Hepatocyte (in vitro differentiated cells): ENCODE results near the gene MUC5B.

Source experiments
- EZH2 ChIP-seq: fragments of 200-600 bp; sonication (generic); IDR thresholded peaks from 2 replicates; pipeline ENCODE4 v1.6.1; 2016; ENCODE audit warnings: antibody characterized with exemption, mild to moderate bottlenecking, borderline replicate concordance
- EZH2phosphoT487 ChIP-seq: fragments of 200-600 bp; sonication (generic); IDR thresholded peaks from one replicate; pipeline ENCODE4 v1.6.1; 2018; ENCODE audit warnings: antibody characterized with exemption, mild to moderate bottlenecking, low read depth, moderate library complexity; ENCODE audit not compliant: unreplicated experiment, severe bottlenecking
- TF ChIP-seq, protein P1 (sequence below): fragments of 200-600 bp; sonication (generic); IDR thresholded peaks from 2 replicates; pipeline ENCODE4 v1.5.1; 2016; ENCODE audit warnings: antibody characterized with exemption, mild to moderate bottlenecking; ENCODE audit not compliant: poor library complexity

- TF ChIP-seq, protein P1, sequence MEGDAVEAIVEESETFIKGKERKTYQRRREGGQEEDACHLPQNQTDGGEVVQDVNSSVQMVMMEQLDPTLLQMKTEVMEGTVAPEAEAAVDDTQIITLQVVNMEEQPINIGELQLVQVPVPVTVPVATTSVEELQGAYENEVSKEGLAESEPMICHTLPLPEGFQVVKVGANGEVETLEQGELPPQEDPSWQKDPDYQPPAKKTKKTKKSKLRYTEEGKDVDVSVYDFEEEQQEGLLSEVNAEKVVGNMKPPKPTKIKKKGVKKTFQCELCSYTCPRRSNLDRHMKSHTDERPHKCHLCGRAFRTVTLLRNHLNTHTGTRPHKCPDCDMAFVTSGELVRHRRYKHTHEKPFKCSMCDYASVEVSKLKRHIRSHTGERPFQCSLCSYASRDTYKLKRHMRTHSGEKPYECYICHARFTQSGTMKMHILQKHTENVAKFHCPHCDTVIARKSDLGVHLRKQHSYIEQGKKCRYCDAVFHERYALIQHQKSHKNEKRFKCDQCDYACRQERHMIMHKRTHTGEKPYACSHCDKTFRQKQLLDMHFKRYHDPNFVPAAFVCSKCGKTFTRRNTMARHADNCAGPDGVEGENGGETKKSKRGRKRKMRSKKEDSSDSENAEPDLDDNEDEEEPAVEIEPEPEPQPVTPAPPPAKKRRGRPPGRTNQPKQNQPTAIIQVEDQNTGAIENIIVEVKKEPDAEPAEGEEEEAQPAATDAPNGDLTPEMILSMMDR, result no peak
- TF ChIP-seq EZH2phosphoT487 (no peak), EZH2 (no peak)
Observed at GRCh38 chr11:1280116-1281035, 57.5 kb downstream of the MUC5B start.
